Thyroid gland (tissue), 4 donors: Measurements from ENCODE around the gene HBG1.
"Not testable (repeated sequence)": the region's sequence is repeated elsewhere in the genome, so short reads cannot be mapped to it uniquely, and the experiment has no call there.

Experiments
- CTCF ChIP-seq, 6 experiments: fragments of 200-600 bp in 3 of 6; fragments of 450-650 bp in 3 of 6; sonication (generic) in 3 of 6; IDR thresholded peaks; one replicate each; pipeline ENCODE4 v1.5.1; 2016 to 2019; ENCODE audit warnings: antibody characterized with exemption in 6 of 6, mild to moderate bottlenecking in 2 of 6, inconsistent platforms in 1 of 6, moderate library complexity in 1 of 6
- POLR2A ChIP-seq, 2 donors: fragments of 450-650 bp; IDR thresholded peaks; one replicate each; pipeline ENCODE4 v1.6.1; 2017; ENCODE audit warnings: antibody characterized with exemption in 2 of 2, mild to moderate bottlenecking in 2 of 2, moderate library complexity in 1 of 2

- TF ChIP-seq CTCF, POLR2A (IDR thresholded peaks at IDR 0.05): not testable (repeated sequence)
These were observed 3.8 kb upstream of the HBG1 start for GRCh38 chr11:5253440-5253839.
